Measurements from ENCODE around the gene GAB3.

GAB3 gene

GRCh38 chrX:154775419-154776349, 24.8 kb upstream of the GAB3 start:
- no peak for TF ChIP-seq CTCF (conservative IDR thresholded peaks at IDR 0.05; ENCODE audit: low read length)
- Histone ChIP-seq H3K4me3 (ENCODE audit: low read length, poor library complexity, severe bottlenecking) (no peak overlapping the region), H3K9ac (ENCODE audit: low read depth, low read length, poor library complexity, severe bottlenecking) (no peak overlapping the region), H3K79me2 (ENCODE audit: insufficient read depth, low read length) (peaks cover 4% of the 10 kb centered on the region; the same call in 1 of the 2 replicates), H3K27me3 (ENCODE audit: insufficient read depth, low read length, poor library complexity, severe bottlenecking) (no peaks in the 10 kb centered on the region), H3F3A (ENCODE audit: low read depth) (no peaks in the 10 kb centered on the region), H3K9me3 (ENCODE audit: insufficient read depth, low read depth, low read length) (no peaks in the 10 kb centered on the region), H3K4me2 (ENCODE audit: low read depth, low read length, poor library complexity, severe bottlenecking) (no peak overlapping the region), H4K20me1 (ENCODE audit: insufficient read depth, low read length, poor library complexity, severe bottlenecking) (peaks cover 4% of the 10 kb centered on the region), H2AFZ (ENCODE audit: low read length) (no peak overlapping the region), H3K4me1 (ENCODE audit: insufficient read depth, low read length, poor library complexity, severe bottlenecking) (no peaks in the 10 kb centered on the region), H3K36me3 (ENCODE audit: insufficient read depth, low read length) (peaks cover 59% of the 10 kb centered on the region; the same call in 1 of the 2 replicates), H3K9me2 (replicated peaks; ENCODE audit: low read depth, low read length) (no peaks in the 10 kb centered on the region)

- Histone ChIP-seq H3F3A (ENCODE audit: low read depth) (no peaks in the 10 kb centered on the region), H3K9me3 (ENCODE audit: insufficient read depth, low read depth, low read length) (no peaks in the 10 kb centered on the region), H3K4me1 (ENCODE audit: insufficient read depth, low read length, poor library complexity, severe bottlenecking) (no peaks in the 10 kb centered on the region), H3K4me3 (ENCODE audit: low read length, poor library complexity, severe bottlenecking) (no peak overlapping the region), H3K9me2 (replicated peaks; ENCODE audit: low read depth, low read length) (no peaks in the 10 kb centered on the region), H3K9ac (ENCODE audit: low read depth, low read length, poor library complexity, severe bottlenecking) (no peak overlapping the region), H3K36me3 (ENCODE audit: insufficient read depth, low read length) (peaks cover 66% of the 10 kb centered on the region; the same call in 1 of the 2 replicates), H3K4me2 (ENCODE audit: low read depth, low read length, poor library complexity, severe bottlenecking) (no peak overlapping the region), H4K20me1 (ENCODE audit: insufficient read depth, low read length, poor library complexity, severe bottlenecking) (peaks cover 4% of the 10 kb centered on the region), H3K79me2 (ENCODE audit: insufficient read depth, low read length) (peaks cover 7% of the 10 kb centered on the region; the same call in 1 of the 2 replicates), H3K27me3 (ENCODE audit: insufficient read depth, low read length, poor library complexity, severe bottlenecking) (no peaks in the 10 kb centered on the region), H2AFZ (ENCODE audit: low read length) (no peak overlapping the region)
- no peak for TF ChIP-seq CTCF (conservative IDR thresholded peaks at IDR 0.05; ENCODE audit: low read length)
- no peak for TF ChIP-seq EZH2phosphoT487 (IDR thresholded peaks at IDR 0.05; ENCODE audit: borderline replicate concordance)
Observed at GRCh38 chrX:154774622-154775021, 23.7 kb upstream of the GAB3 start.

- no peaks in the 10 kb centered on the region for H3K9me2 ChIP-seq (replicated peaks; ENCODE audit: low read depth, low read length)
- peak within 1 kb of the TSS; percentile 86 for H3K9ac ChIP-seq (ENCODE audit: low read depth, low read length, poor library complexity, severe bottlenecking)
- H3F3A ChIP-seq (ENCODE audit: low read depth) = no peaks in the 10 kb centered on the region
- H3K4me2 ChIP-seq (ENCODE audit: low read depth, low read length, poor library complexity, severe bottlenecking) = peak within 1 kb of the TSS; percentile 89
- no peaks in the 10 kb centered on the region for H3K9me3 ChIP-seq (ENCODE audit: insufficient read depth, low read depth, low read length)
- no peaks in the 10 kb centered on the region for H3K27me3 ChIP-seq (ENCODE audit: insufficient read depth, low read length, poor library complexity, severe bottlenecking)
- H3K36me3 ChIP-seq (ENCODE audit: insufficient read depth, low read length) = peaks cover 29% of the 10 kb centered on the region
- H2AFZ ChIP-seq (ENCODE audit: low read length) = peak within 1 kb of the TSS; percentile 84
- H3K4me1 ChIP-seq (ENCODE audit: insufficient read depth, low read length, poor library complexity, severe bottlenecking) = peaks cover 19% of the 10 kb centered on the region
- peak within 1 kb of the TSS; percentile 83 for H3K4me3 ChIP-seq (ENCODE audit: low read length, poor library complexity, severe bottlenecking)
- H3K79me2 ChIP-seq (ENCODE audit: insufficient read depth, low read length) = peaks cover 47% of the 10 kb centered on the region
- peaks cover 22% of the 10 kb centered on the region for H4K20me1 ChIP-seq (ENCODE audit: insufficient read depth, low read length, poor library complexity, severe bottlenecking)
- TF ChIP-seq EZH2phosphoT487 (IDR thresholded peaks at IDR 0.05; ENCODE audit: borderline replicate concordance) = no peak
- peak; percentile 20; the same call in 1 of the 2 replicates for TF ChIP-seq CTCF (conservative IDR thresholded peaks at IDR 0.05; ENCODE audit: low read length)
Observed at GRCh38 chrX:154762537-154763296, 11.8 kb upstream of the GAB3 start, which contains the start of gene DKC1. Gene DKC1 (plus strand): TSS chrX:154762864. CDS start chrX:154762966, 102 bp downstream.

All from Loucy (cell line).